HCT116 (cell line): Measurements from ENCODE around the gene SPATA16. TPM values are rescaled to one million over a fixed set of nuclear protein-coding genes. Genes with fewer than 3 reads are reported as not detected.

Source experiments
- ATAC-seq: fragments of 200-7000 bp; cut with Tn5 transposase; 2 replicates; pipeline ENCODE4 v1.9.1; 2020; ENCODE audit warnings: mild to moderate bottlenecking, moderate library complexity
- BruUV-seq: library from RNA; stranded (reverse); fragments of 400-500 nt; replicated peaks from 2 replicates; lab custom pipeline; 2021; lab: Mats Ljungman, UMichigan
- CTCF ChIA-PET: fragments of 300-600 bp; sonication (Branson Sonifier 250); formaldehyde crosslinking; loops from one replicate; lab custom pipeline; 2021; ENCODE audit warnings: antibody characterized with exemption; lab: Charles Lee
- POLR2A ChIA-PET: fragments of 300-600, 350-600 bp; sonication (Branson Sonifier 250); formaldehyde crosslinking; loops from one replicate; lab custom pipeline; 2021; ENCODE audit warnings: antibody characterized with exemption; lab: Charles Lee
- RAD21 ChIA-PET, 2 experiments: fragments of 300-600 bp; sonication (Branson Sonifier 250); formaldehyde crosslinking; loops; one replicate each; lab custom pipeline; 2023; ENCODE audit warnings: low total read pairs in 2 of 2; ENCODE audit not compliant: uncharacterized antibody in 2 of 2, unreplicated experiment in 2 of 2, low non-redundant PET in 1 of 2; lab: Charles Lee
- DNase-seq: peaks from one replicate; pipeline ENCODE4 v3.0.0-alpha.2; 2010; ENCODE audit warnings: low read depth, low spot score
- H2AFZ ChIP-seq: fragments of 200-600 bp; shearing (Covaris generic), sonication (generic); 2 replicates; pipeline ENCODE4 v1.6.1; 2017; ENCODE audit warnings: low read depth, mixed run types, mixed read lengths, antibody characterized with exemption, low read length; ENCODE audit not compliant: poor library complexity, severe bottlenecking
- H3K27ac ChIP-seq: 2 replicates; pipeline ENCODE4 v1.5.1; 2012; ENCODE audit warnings: low read depth, low read length
- H3K27me3 ChIP-seq: fragments of 200-600 bp; sonication (generic); 2 replicates; pipeline ENCODE4 v1.6.1; 2016; ENCODE audit warnings: mixed run types, low read length, mixed read lengths; ENCODE audit not compliant: insufficient read depth
- H3K36me3 ChIP-seq, 2 experiments: fragments of 200-500 bp in 1 of 2; fragments of 200-600 bp in 1 of 2; sonication (Bioruptor generic) in 1 of 2; sonication (generic) in 1 of 2; 2 replicates each; pipeline versions ENCODE4 v1.5.1 to v1.6.1; 2014 to 2016; ENCODE audit warnings: low read length in 2 of 2, inconsistent platforms in 1 of 2, mixed read lengths in 1 of 2, mixed run types in 1 of 2; ENCODE audit not compliant: insufficient read depth in 2 of 2, control insufficient read depth in 1 of 2
- H3K4me1 ChIP-seq, 2 experiments: fragments of 200-600 bp in 1 of 2; sonication (generic) in 1 of 2; 2 replicates each; pipeline versions ENCODE4 v1.5.1 to v1.6.1; 2012 to 2017; ENCODE audit warnings: low read length in 2 of 2, inconsistent platforms in 1 of 2, mild to moderate bottlenecking in 1 of 2, mixed read lengths in 1 of 2, mixed run types in 1 of 2, moderate library complexity in 1 of 2; ENCODE audit not compliant: insufficient read depth in 2 of 2, control insufficient read depth in 1 of 2
- H3K4me2 ChIP-seq: fragments of 200-600 bp; sonication (generic); 2 replicates; pipeline ENCODE4 v1.6.1; 2017; ENCODE audit warnings: mixed run types, low read length, mixed read lengths
- H3K4me3 ChIP-seq, 2 experiments: fragments of 200-600 bp in 1 of 2; sonication (generic) in 1 of 2; replicated peaks in 1 of 2; 2 replicates each; pipeline ENCODE4 v1.5.1; 2011 to 2016; ENCODE audit warnings: low read length in 2 of 2, control low read depth in 1 of 2, low read depth in 1 of 2, mild to moderate bottlenecking in 1 of 2, mixed read lengths in 1 of 2, mixed run types in 1 of 2
- H3K79me2 ChIP-seq: fragments of 200-600 bp; sonication (generic); 2 replicates; pipeline ENCODE4 v1.6.1; 2017; ENCODE audit warnings: mild to moderate bottlenecking, mixed run types, low read length, moderate library complexity, mixed read lengths; ENCODE audit not compliant: insufficient read depth
- H3K9ac ChIP-seq: fragments of 200-600 bp; sonication (generic); 2 replicates; pipeline ENCODE4 v1.6.1; 2016; ENCODE audit warnings: low read length, mixed read lengths
- H3K9me2 ChIP-seq: fragments of 200-600 bp; sonication (generic), shearing (Covaris generic); 2 replicates; pipeline ENCODE4 v1.6.1; 2017; ENCODE audit warnings: mixed run types, mild to moderate bottlenecking, moderate library complexity; ENCODE audit not compliant: insufficient read depth
- H3K9me3 ChIP-seq, 2 experiments: fragments of 200-500 bp in 1 of 2; fragments of 200-600 bp in 1 of 2; sonication (Bioruptor generic) in 1 of 2; sonication (generic) in 1 of 2; 2 replicates each; pipeline ENCODE4 v1.6.1; 2014 to 2017; ENCODE audit warnings: low read length in 2 of 2, mixed read lengths in 2 of 2, inconsistent platforms in 1 of 2, low read depth in 1 of 2, mild to moderate bottlenecking in 1 of 2, mixed run types in 1 of 2, moderate library complexity in 1 of 2; ENCODE audit not compliant: control insufficient read depth in 1 of 2, insufficient read depth in 1 of 2
- H4K20me1 ChIP-seq: fragments of 200-600 bp; sonication (generic), shearing (Covaris generic); 2 replicates; pipeline ENCODE4 v1.6.1; 2017; ENCODE audit warnings: mixed run types, mild to moderate bottlenecking, moderate library complexity; ENCODE audit not compliant: insufficient read depth
- CEBPB ChIP-seq: IDR thresholded peaks from 2 replicates; pipeline ENCODE4 v1.6.1; 2012; ENCODE audit warnings: low read depth
- EGR1 ChIP-seq: IDR thresholded peaks from 2 replicates; pipeline ENCODE4 v1.6.1; 2012; ENCODE audit warnings: low read depth
- EZH2 ChIP-seq: fragments of 200-600 bp; sonication (generic); IDR thresholded peaks from 2 replicates; pipeline ENCODE4 v1.6.1; 2017; ENCODE audit warnings: antibody characterized with exemption, mixed run types
- EZH2phosphoT487 ChIP-seq: fragments of 200-600 bp; IDR thresholded peaks from 2 replicates; pipeline ENCODE4 v1.6.1; 2018; ENCODE audit warnings: antibody characterized with exemption, borderline replicate concordance
- SRF ChIP-seq: IDR thresholded peaks from 2 replicates; pipeline ENCODE4 v1.6.1; 2012; ENCODE audit warnings: low read depth
- YY1 ChIP-seq: IDR thresholded peaks from 2 replicates; pipeline ENCODE4 v1.6.1; 2011; ENCODE audit warnings: low read length, low read depth, moderate library complexity, mild to moderate bottlenecking; ENCODE audit not compliant: insufficient replicate concordance; ENCODE audit errors: extremely low read depth
- ZNF274 ChIP-seq: fragments of 200-500 bp; sonication (Bioruptor generic); IDR thresholded peaks from 2 replicates; pipeline ENCODE4 v1.6.1; 2014; ENCODE audit warnings: mild to moderate bottlenecking, low read depth, low read length, inconsistent platforms
- intact Hi-C: fragments of 100-400 bp; cut with micrococcal nuclease; formaldehyde crosslinking; loops from 2 replicates; pipeline ENCODE4 v1.10.0; 2022
- total RNA-seq: library from RNA; stranded (reverse); gene quantifications from one replicate; pipeline ENCODE4 v1.2.1, GENCODE V29; 2021; ENCODE audit not compliant: unreplicated experiment
- TF ChIP-seq, protein P1 (sequence below): IDR thresholded peaks from 2 replicates; pipeline ENCODE4 v1.6.1; 2012

SPATA16 gene
- total RNA-seq, 1 experiment from 2014 or later = not detected

DNA sequence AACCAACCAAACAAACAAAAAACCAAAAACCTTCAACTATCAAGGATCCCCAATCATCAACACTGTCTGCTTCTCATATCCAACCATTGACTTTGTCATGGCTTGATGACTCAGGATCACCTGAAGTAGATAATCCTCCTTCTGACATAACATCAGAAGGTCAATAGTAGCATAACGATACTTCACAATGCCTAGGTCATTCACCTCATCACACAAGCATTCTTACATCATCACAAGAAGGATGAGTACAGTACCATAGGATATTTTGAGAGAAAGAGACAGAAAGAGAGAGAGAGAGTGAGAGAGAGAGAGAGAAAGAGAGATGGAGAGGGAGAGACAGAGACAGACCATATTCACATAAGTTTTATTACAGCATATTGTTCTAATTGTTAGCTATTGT is 42.1 kb downstream of the SPATA16 start:
- no peaks in the 10 kb centered on the region for H3K9me3 ChIP-seq
- RAD21 ChIA-PET = no interaction called here
- H3K4me2 ChIP-seq = no peak overlapping the region
- H3K79me2 ChIP-seq = no peaks in the 10 kb centered on the region
- DNase-seq = no peak
- POLR2A ChIA-PET = no interaction called here
- H3K27me3 ChIP-seq = no peaks in the 10 kb centered on the region
- ATAC-seq = no peak
- no peaks in the 10 kb centered on the region for H4K20me1 ChIP-seq
- no peak overlapping the region for H3K4me3 ChIP-seq
- intact Hi-C loops = no loop called here
- TF ChIP-seq SRF = no peak
- no peaks in the 10 kb centered on the region for H3K9me2 ChIP-seq
- CTCF ChIA-PET = no interaction called here
- no TSS peak for BruUV-seq
- no peak overlapping the region for H3K27ac ChIP-seq
- no peak overlapping the region for H2AFZ ChIP-seq
- H3K9ac ChIP-seq = no peak overlapping the region
- H3K36me3 ChIP-seq = no peaks in the 10 kb centered on the region
- peaks cover 0 to 6% of the 10 kb centered on the region in 2 experiments; a peak in 2 of 4 replicates for H3K4me1 ChIP-seq

DNA sequence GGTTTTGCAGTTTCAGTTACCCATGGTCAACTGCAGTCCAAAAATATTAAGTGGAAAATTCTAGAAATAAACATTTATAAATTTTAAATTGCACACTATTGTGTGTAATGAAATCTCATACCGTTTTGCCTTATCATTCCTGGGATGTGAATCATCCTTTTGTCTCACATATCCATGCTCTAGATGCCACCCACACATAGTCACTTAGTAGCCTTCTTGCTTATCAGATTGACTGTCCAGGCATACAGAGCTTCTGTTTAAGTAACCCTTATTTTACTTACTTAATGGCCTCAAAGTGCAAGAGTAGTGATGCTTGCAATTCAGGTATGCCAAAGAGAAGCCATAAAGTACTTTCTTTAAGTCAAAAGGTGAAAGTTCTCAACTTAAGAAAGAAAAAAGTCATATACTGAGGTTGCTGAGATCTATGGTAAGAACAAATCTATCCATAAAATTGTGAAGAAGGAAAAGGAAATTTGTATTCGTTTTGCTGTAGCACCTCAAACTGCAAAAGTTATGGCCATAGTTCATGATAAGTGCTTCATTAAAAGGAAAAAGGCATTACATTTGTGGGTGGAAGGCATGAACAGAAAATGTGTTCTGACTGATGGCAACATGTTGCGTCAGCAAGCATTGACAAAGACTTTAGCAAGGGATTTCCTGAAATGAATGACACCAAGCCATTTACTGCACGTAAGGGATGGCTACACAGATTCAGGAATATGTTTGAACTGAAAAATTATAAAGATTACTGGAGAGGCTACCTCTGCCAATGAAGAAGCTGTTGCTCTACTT is 43.8 kb downstream of the SPATA16 start:
- H3K27me3 ChIP-seq = no peaks in the 10 kb centered on the region
- H3K4me3 ChIP-seq = no peak overlapping the region
- no peak overlapping the region for H2AFZ ChIP-seq
- ATAC-seq (no peak), DNase-seq (peak; percentile 10)
- H3K9me2 ChIP-seq = no peaks in the 10 kb centered on the region
- CTCF ChIA-PET = no interaction called here
- POLR2A ChIA-PET = no interaction called here
- no peaks in the 10 kb centered on the region for H3K79me2 ChIP-seq
- H3K27ac ChIP-seq = no peak overlapping the region
- RAD21 ChIA-PET = no interaction called here
- TF ChIP-seq CEBPB = no peak
- TF ChIP-seq, protein P1, sequence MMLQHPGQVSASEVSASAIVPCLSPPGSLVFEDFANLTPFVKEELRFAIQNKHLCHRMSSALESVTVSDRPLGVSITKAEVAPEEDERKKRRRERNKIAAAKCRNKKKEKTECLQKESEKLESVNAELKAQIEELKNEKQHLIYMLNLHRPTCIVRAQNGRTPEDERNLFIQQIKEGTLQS = no peak
- TF ChIP-seq YY1 = no peak
- no peak for TF ChIP-seq ZNF274
- no peak for TF ChIP-seq EZH2phosphoT487
- peak; percentile 39; the same call in 1 of the 2 replicates for TF ChIP-seq EGR1
- TF ChIP-seq EZH2 = no peak
- BruUV-seq = no TSS peak
- H4K20me1 ChIP-seq = no peaks in the 10 kb centered on the region
- peaks cover 0 to 6% of the 10 kb centered on the region in 2 experiments; a peak in 2 of 4 replicates for H3K4me1 ChIP-seq
- no peak overlapping the region for H3K9ac ChIP-seq
- H3K9me3 ChIP-seq = no peaks in the 10 kb centered on the region
- peak overlapping the region; percentile 35; the same call in 1 of the 2 replicates for H3K4me2 ChIP-seq
- intact Hi-C loops = no loop called here
- no peaks in the 10 kb centered on the region for H3K36me3 ChIP-seq
